HEK293T (cell line): ENCODE data around the gene SNRPF.

ENCODE experiments used
- CTCF ChIA-PET: fragments of 350-600 bp; formaldehyde crosslinking; extraction: SDS; loops from one replicate; lab custom pipeline; 2021; ENCODE audit warnings: antibody characterized with exemption, inconsistent platforms; lab: Yijun Ruan, JAX
- POLR2A ChIA-PET: fragments of 350-600 bp; formaldehyde crosslinking; extraction: SDS; loops from one replicate; lab custom pipeline; 2020; ENCODE audit warnings: antibody characterized with exemption, inconsistent platforms; lab: Yijun Ruan, JAX
- DNase-seq: peaks from one replicate; pipeline ENCODE4 v3.0.0; 2012; ENCODE audit warnings: mixed read lengths; ENCODE audit errors: extremely low spot score
- ARNT ChIP-seq: fragments of 450-650 bp; IDR thresholded peaks from 2 replicates; pipeline ENCODE4 v1.6.1; 2017; ENCODE audit warnings: mild to moderate bottlenecking
- BHLHE40 ChIP-seq: fragments of 450-650 bp; IDR thresholded peaks from 2 replicates; pipeline ENCODE4 v1.6.1; 2016; ENCODE audit warnings: mild to moderate bottlenecking, moderate library complexity, borderline replicate concordance
- CTBP1 ChIP-seq: fragments of 450-650 bp; IDR thresholded peaks from 2 replicates; pipeline ENCODE4 v1.6.1; 2016; ENCODE audit warnings: borderline replicate concordance
- ELF4 ChIP-seq: fragments of 450-650 bp; IDR thresholded peaks from 2 replicates; pipeline ENCODE4 v1.6.1; 2017; ENCODE audit warnings: antibody characterized with exemption
- FOXA1 ChIP-seq: fragments of 450-650 bp; IDR thresholded peaks from 2 replicates; pipeline ENCODE4 v1.6.1; 2016; ENCODE audit warnings: mild to moderate bottlenecking
- FOXK2 ChIP-seq: fragments of 450-650 bp; IDR thresholded peaks from 2 replicates; pipeline ENCODE4 v1.6.1; 2016; ENCODE audit warnings: mild to moderate bottlenecking
- FOXM1 ChIP-seq: fragments of 450-650 bp; IDR thresholded peaks from 2 replicates; pipeline ENCODE4 v1.6.1; 2017; ENCODE audit warnings: mild to moderate bottlenecking, borderline replicate concordance
- HDGF ChIP-seq: fragments of 450-650 bp; IDR thresholded peaks from 2 replicates; pipeline ENCODE4 v1.6.1; 2017; ENCODE audit warnings: antibody characterized with exemption, borderline replicate concordance
- L3MBTL2 ChIP-seq: fragments of 450-650 bp; conservative IDR thresholded peaks from 2 replicates; pipeline ENCODE4 v1.6.1; 2016; ENCODE audit warnings: mild to moderate bottlenecking
- LEF1 ChIP-seq: fragments of 450-650 bp; IDR thresholded peaks from 2 replicates; pipeline ENCODE4 v1.6.1; 2017; ENCODE audit warnings: mild to moderate bottlenecking, borderline replicate concordance
- NFRKB ChIP-seq: fragments of 450-650 bp; IDR thresholded peaks from 2 replicates; pipeline ENCODE4 v1.6.1; 2016; ENCODE audit warnings: mild to moderate bottlenecking, moderate library complexity
- PKNOX1 ChIP-seq: fragments of 450-650 bp; IDR thresholded peaks from 2 replicates; pipeline ENCODE4 v1.6.1; 2016
- SP1 ChIP-seq: fragments of 450-650 bp; IDR thresholded peaks from 2 replicates; pipeline ENCODE4 v1.6.1; 2017
- SUZ12 ChIP-seq: fragments of 450-650 bp; IDR thresholded peaks from 2 replicates; pipeline ENCODE4 v1.6.1; 2016; ENCODE audit warnings: mild to moderate bottlenecking
- TARDBP ChIP-seq: fragments of 450-650 bp; IDR thresholded peaks from 2 replicates; pipeline ENCODE4 v1.6.1; 2016
- ZNF384 ChIP-seq: fragments of 450-650 bp; IDR thresholded peaks from 2 replicates; pipeline ENCODE4 v1.6.1; 2016

Gene SNRPF

GRCh38 chr12:95848575-95849388 lies 10.0 kb upstream of the SNRPF start:
- no peak for TF ChIP-seq ELF4
- no peak for TF ChIP-seq NFRKB
- no peak for TF ChIP-seq FOXK2
- no peak for TF ChIP-seq ZNF384
- POLR2A ChIA-PET: no interaction called here
- CTCF ChIA-PET: no interaction called here
- peak; percentile 20 for DNase-seq

- DNase-seq: no peak
- TF ChIP-seq L3MBTL2 (no peak), PKNOX1 (no peak), LEF1 (no peak), SUZ12 (no peak), SP1 (no peak), FOXA1 (no peak), ZNF384 (no peak), ARNT (no peak), CTBP1 (no peak), TARDBP (no peak), FOXM1 (no peak), FOXK2 (no peak), ELF4 (no peak), HDGF (no peak), BHLHE40 (no peak)
- CTCF ChIA-PET: no interaction called here
- POLR2A ChIA-PET: no interaction called here
These were observed 7.1 kb upstream of the SNRPF start for GRCh38 chr12:95851606-95852005.

GRCh38 chr12:95852133-95852532 lies 6.6 kb upstream of the SNRPF start:
- no peak for DNase-seq
- POLR2A ChIA-PET: no interaction called here
- CTCF ChIA-PET: no interaction called here
- no peak for TF ChIP-seq LEF1
- TF ChIP-seq NFRKB: no peak
- TF ChIP-seq SUZ12: no peak
- no peak for TF ChIP-seq PKNOX1
- no peak for TF ChIP-seq BHLHE40
- TF ChIP-seq SP1: no peak
- no peak for TF ChIP-seq TARDBP
- no peak for TF ChIP-seq FOXA1
- TF ChIP-seq L3MBTL2: no peak
- no peak for TF ChIP-seq ARNT
- TF ChIP-seq HDGF: no peak
- no peak for TF ChIP-seq CTBP1
- no peak for TF ChIP-seq FOXK2

GRCh38 chr12:95857156-95857555 lies 1.6 kb upstream of the SNRPF start:
- ChIA-PET POLR2A (no interaction called here), CTCF (no interaction called here)
- no peak for DNase-seq
- TF ChIP-seq SP1: no peak
- TF ChIP-seq LEF1: no peak
- no peak for TF ChIP-seq FOXK2
- TF ChIP-seq FOXA1: no peak
- no peak for TF ChIP-seq ARNT
- TF ChIP-seq TARDBP: no peak
- TF ChIP-seq FOXM1: no peak
- TF ChIP-seq ELF4: no peak
- TF ChIP-seq NFRKB: no peak
- no peak for TF ChIP-seq CTBP1
- TF ChIP-seq ZNF384: no peak
- no peak for TF ChIP-seq HDGF
- no peak for TF ChIP-seq L3MBTL2
- no peak for TF ChIP-seq BHLHE40
- no peak for TF ChIP-seq SUZ12
- TF ChIP-seq PKNOX1: no peak

- DNase-seq: no peak
- TF ChIP-seq ARNT (no peak), LEF1 (no peak), HDGF (no peak), CTBP1 (no peak), PKNOX1 (no peak), L3MBTL2 (no peak), FOXA1 (no peak)
- ChIA-PET POLR2A (no interaction called here), CTCF (no interaction called here)
These were observed 953 bp upstream of the SNRPF start for GRCh38 chr12:95857799-95858198.

GRCh38 chr12:95859344-95859816 lies 628 bp downstream of the SNRPF start:
- ChIA-PET CTCF (no interaction called here), POLR2A (no interaction called here)
- TF ChIP-seq SUZ12 (no peak), FOXK2 (no peak), BHLHE40 (no peak), FOXM1 (no peak), HDGF (no peak), PKNOX1 (no peak), ELF4 (no peak), TARDBP (no peak)
- peak; percentile 36 for DNase-seq
